IPS-18a (cell line): ENCODE measurements around the gene EHF.

Experiments
- H3K27ac ChIP-seq: one replicate; pipeline ENCODE4 v1.5.1; 2013; ENCODE audit warnings: low read length
- H3K27me3 ChIP-seq: one replicate; pipeline ENCODE4 v1.6.1; 2013; ENCODE audit warnings: mild to moderate bottlenecking, low read length; ENCODE audit not compliant: control insufficient read depth, insufficient read depth
- H3K36me3 ChIP-seq: one replicate; pipeline ENCODE4 v1.6.1; 2013; ENCODE audit warnings: low read depth, low read length; ENCODE audit not compliant: control insufficient read depth
- H3K4me1 ChIP-seq: one replicate; pipeline ENCODE4 v1.6.1; 2013; ENCODE audit warnings: low read depth, low read length; ENCODE audit not compliant: control insufficient read depth
- H3K4me3 ChIP-seq: one replicate; pipeline ENCODE4 v1.5.1; 2013; ENCODE audit warnings: low read length
- H3K9ac ChIP-seq: one replicate; pipeline ENCODE4 v1.6.1; 2013; ENCODE audit warnings: mild to moderate bottlenecking, low read length, moderate library complexity
- H3K9me3 ChIP-seq: one replicate; pipeline ENCODE4 v1.6.1; 2013; ENCODE audit warnings: low read depth, low read length; ENCODE audit not compliant: control insufficient read depth

EHF gene

GRCh38 chr11:34629711-34630110 lies 8.8 kb downstream of the EHF start:
- Histone ChIP-seq H3K4me1 (peaks cover 7% of the 10 kb centered on the region), H3K27ac (no peak overlapping the region), H3K9ac (no peak overlapping the region), H3K27me3 (no peaks in the 10 kb centered on the region), H3K4me3 (no peak overlapping the region), H3K9me3 (no peaks in the 10 kb centered on the region), H3K36me3 (no peaks in the 10 kb centered on the region)

- no peaks in the 10 kb centered on the region for H3K9me3 ChIP-seq
- no peak overlapping the region for H3K27ac ChIP-seq
- H3K4me1 ChIP-seq = peaks cover 7% of the 10 kb centered on the region
- no peaks in the 10 kb centered on the region for H3K36me3 ChIP-seq
- no peaks in the 10 kb centered on the region for H3K27me3 ChIP-seq
- no peak overlapping the region for H3K9ac ChIP-seq
- H3K4me3 ChIP-seq = no peak overlapping the region
Observed at GRCh38 chr11:34630544-34630943, 9.7 kb downstream of the EHF start.

- Histone ChIP-seq H3K9me3 (no peaks in the 10 kb centered on the region), H3K4me3 (no peak overlapping the region), H3K4me1 (peaks cover 7% of the 10 kb centered on the region), H3K9ac (no peak overlapping the region), H3K36me3 (no peaks in the 10 kb centered on the region), H3K27me3 (no peaks in the 10 kb centered on the region), H3K27ac (no peak overlapping the region)
Observed at GRCh38 chr11:34631297-34631696, 10.4 kb downstream of the EHF start.

- H3K36me3 ChIP-seq = no peaks in the 10 kb centered on the region
- no peak overlapping the region for H3K27ac ChIP-seq
- H3K27me3 ChIP-seq = no peaks in the 10 kb centered on the region
- H3K4me3 ChIP-seq = no peak overlapping the region
- peaks cover 7% of the 10 kb centered on the region for H3K4me1 ChIP-seq
- no peaks in the 10 kb centered on the region for H3K9me3 ChIP-seq
- no peak overlapping the region for H3K9ac ChIP-seq
Observed at GRCh38 chr11:34631737-34632104, 10.8 kb downstream of the EHF start.

GRCh38 chr11:34632105-34632791 lies 11.4 kb downstream of the EHF start:
- H3K4me1 ChIP-seq = peaks cover 7% of the 10 kb centered on the region
- H3K27me3 ChIP-seq = no peaks in the 10 kb centered on the region
- no peak overlapping the region for H3K4me3 ChIP-seq
- no peaks in the 10 kb centered on the region for H3K9me3 ChIP-seq
- H3K36me3 ChIP-seq = no peaks in the 10 kb centered on the region
- H3K9ac ChIP-seq = no peak overlapping the region
- no peak overlapping the region for H3K27ac ChIP-seq

GRCh38 chr11:34633640-34633989 lies 12.7 kb downstream of the EHF start:
- peaks cover 7% of the 10 kb centered on the region for H3K4me1 ChIP-seq
- no peak overlapping the region for H3K9ac ChIP-seq
- no peak overlapping the region for H3K4me3 ChIP-seq
- H3K27me3 ChIP-seq = no peaks in the 10 kb centered on the region
- no peak overlapping the region for H3K27ac ChIP-seq
- no peaks in the 10 kb centered on the region for H3K9me3 ChIP-seq
- no peaks in the 10 kb centered on the region for H3K36me3 ChIP-seq

- H3K4me1 ChIP-seq = peaks cover 7% of the 10 kb centered on the region
- no peaks in the 10 kb centered on the region for H3K9me3 ChIP-seq
- H3K36me3 ChIP-seq = no peaks in the 10 kb centered on the region
- no peaks in the 10 kb centered on the region for H3K27me3 ChIP-seq
- no peak overlapping the region for H3K9ac ChIP-seq
- no peak overlapping the region for H3K4me3 ChIP-seq
- H3K27ac ChIP-seq = no peak overlapping the region
Observed at GRCh38 chr11:34633990-34634693, 13.2 kb downstream of the EHF start.

- no peak overlapping the region for H3K27ac ChIP-seq
Observed at GRCh38 chr11:34634694-34635062, 13.8 kb downstream of the EHF start.

GRCh38 chr11:34636127-34636526 lies 15.2 kb downstream of the EHF start:
- Histone ChIP-seq H3K9me3 (no peaks in the 10 kb centered on the region), H3K27ac (no peak overlapping the region), H3K36me3 (no peaks in the 10 kb centered on the region), H3K9ac (no peak overlapping the region), H3K4me3 (no peak overlapping the region), H3K4me1 (peaks cover 7% of the 10 kb centered on the region), H3K27me3 (no peaks in the 10 kb centered on the region)

More at GRCh38 chr11:34634694-34635062, 13.8 kb downstream of the EHF start:
- H3K36me3 ChIP-seq = no peaks in the 10 kb centered on the region
- H3K4me1 ChIP-seq = peaks cover 7% of the 10 kb centered on the region
- no peaks in the 10 kb centered on the region for H3K9me3 ChIP-seq
- H3K27me3 ChIP-seq = no peaks in the 10 kb centered on the region
- no peak overlapping the region for H3K4me3 ChIP-seq
- H3K9ac ChIP-seq = no peak overlapping the region

- no peak overlapping the region for H3K27ac ChIP-seq
- no peaks in the 10 kb centered on the region for H3K36me3 ChIP-seq
- no peaks in the 10 kb centered on the region for H3K9me3 ChIP-seq
- peaks cover under 1% of the 10 kb centered on the region for H3K4me1 ChIP-seq
- H3K4me3 ChIP-seq = no peak overlapping the region
- no peak overlapping the region for H3K9ac ChIP-seq
- H3K27me3 ChIP-seq = no peaks in the 10 kb centered on the region
Observed at GRCh38 chr11:34637303-34637702, 16.4 kb downstream of the EHF start.

- Histone ChIP-seq H3K27me3 (no peaks in the 10 kb centered on the region), H3K9me3 (no peaks in the 10 kb centered on the region), H3K36me3 (no peaks in the 10 kb centered on the region), H3K9ac (no peak overlapping the region), H3K27ac (no peak overlapping the region), H3K4me1 (no peaks in the 10 kb centered on the region), H3K4me3 (no peak overlapping the region)
Observed at GRCh38 chr11:34638897-34639296, 18.0 kb downstream of the EHF start.

GRCh38 chr11:34639545-34639944 lies 18.7 kb downstream of the EHF start:
- Histone ChIP-seq H3K9me3 (no peaks in the 10 kb centered on the region), H3K9ac (no peak overlapping the region), H3K4me1 (no peaks in the 10 kb centered on the region), H3K27me3 (no peaks in the 10 kb centered on the region), H3K36me3 (no peaks in the 10 kb centered on the region), H3K27ac (no peak overlapping the region), H3K4me3 (no peak overlapping the region)
